Caco-2 (cell line): ENCODE data around the gene FAM3D. TPM values are rescaled to one million over a fixed set of nuclear protein-coding genes. Genes with fewer than 3 reads are reported as not detected.

Source experiments
- BruUV-seq: library from RNA; stranded (reverse); fragments of 400-500 nt; replicated peaks from 2 replicates; lab custom pipeline; 2021; lab: Mats Ljungman, UMichigan
- CTCF ChIA-PET: fragments of 300-600 bp; sonication (Branson Sonifier 250); formaldehyde crosslinking; loops from one replicate; lab custom pipeline; 2022; ENCODE audit warnings: antibody characterized with exemption; lab: Charles Lee
- POLR2A ChIA-PET: fragments of 300-600 bp; sonication (Branson Sonifier 250); formaldehyde crosslinking; loops from one replicate; lab custom pipeline; 2022; ENCODE audit warnings: antibody characterized with exemption; lab: Charles Lee
- DNase-seq, 2 experiments: peaks; one replicate each; pipeline versions ENCODE4 v3.0.0 to v3.0.0-alpha.2; 2020 to 2022
- H3K27me3 ChIP-seq: replicated peaks from 2 replicates; pipeline ENCODE4 v1.6.0; 2011; ENCODE audit warnings: low read length; ENCODE audit not compliant: control insufficient read depth, insufficient read depth
- H3K36me3 ChIP-seq: 2 replicates; pipeline ENCODE4 v1.5.1; 2011; ENCODE audit warnings: low read length; ENCODE audit not compliant: control insufficient read depth, insufficient read depth
- H3K4me1 ChIP-seq: fragments of 250-450 bp; sonication (Bioruptor Pico); 2 replicates; pipeline ENCODE4 v1.5.1; 2020; ENCODE audit warnings: mild to moderate bottlenecking
- H3K4me3 ChIP-seq: 2 replicates; pipeline ENCODE4 v1.5.1; 2011; ENCODE audit warnings: low read depth, mild to moderate bottlenecking, control low read depth, low read length
- H3K9me3 ChIP-seq: fragments of 250-450 bp; sonication (Bioruptor Pico); 2 replicates; pipeline ENCODE4 v1.5.1; 2020; ENCODE audit warnings: mild to moderate bottlenecking, moderate library complexity
- H3K27ac Mint-ChIP-seq: one replicate; pipeline ENCODE4 v1.8.0; 2022; ENCODE audit warnings: mixed read lengths; ENCODE audit not compliant: unreplicated experiment
- H3K27me3 Mint-ChIP-seq: one replicate; pipeline ENCODE4 v1.8.0; 2022; ENCODE audit warnings: mixed read lengths; ENCODE audit not compliant: insufficient read depth, unreplicated experiment
- H3K36me3 Mint-ChIP-seq: one replicate; pipeline ENCODE4 v1.8.0; 2022; ENCODE audit warnings: mild to moderate bottlenecking, mixed read lengths; ENCODE audit not compliant: insufficient read depth, unreplicated experiment
- H3K4me1 Mint-ChIP-seq: one replicate; pipeline ENCODE4 v1.8.0; 2022; ENCODE audit warnings: low read depth, mixed read lengths; ENCODE audit not compliant: unreplicated experiment
- H3K4me3 Mint-ChIP-seq: one replicate; pipeline ENCODE4 v1.8.0; 2022; ENCODE audit warnings: mild to moderate bottlenecking, moderate library complexity, mixed read lengths; ENCODE audit not compliant: unreplicated experiment
- H3K9me3 Mint-ChIP-seq: one replicate; pipeline ENCODE4 v1.8.0; 2022; ENCODE audit warnings: mixed read lengths; ENCODE audit not compliant: unreplicated experiment
- CTCF ChIP-seq, 2 experiments: fragments of 200-600 bp in 1 of 2; IDR thresholded peaks; 1 replicate in 1 of 2; 2 replicates in 1 of 2; pipeline versions ENCODE4 v1.5.1 to v1.8.0; 2011 to 2022; ENCODE audit warnings: antibody characterized with exemption in 1 of 2, control low read depth in 1 of 2, inconsistent platforms in 1 of 2, low read depth in 1 of 2, low read length in 1 of 2, mild to moderate bottlenecking in 1 of 2, moderate library complexity in 1 of 2; ENCODE audit not compliant: insufficient read depth in 1 of 2, severe bottlenecking in 1 of 2, unreplicated experiment in 1 of 2
- intact Hi-C: fragments of 100-400 bp; cut with micrococcal nuclease; formaldehyde crosslinking; loops from one replicate; pipeline ENCODE4 v1.10.0; 2022; ENCODE audit not compliant: unreplicated experiment
- total RNA-seq: library from RNA; stranded (reverse); gene quantifications from 2 replicates; pipeline ENCODE4 v1.2.3, GENCODE V29; 2022

The FAM3D gene
- total RNA-seq, 1 experiment from 2014 or later = not detected

DNA sequence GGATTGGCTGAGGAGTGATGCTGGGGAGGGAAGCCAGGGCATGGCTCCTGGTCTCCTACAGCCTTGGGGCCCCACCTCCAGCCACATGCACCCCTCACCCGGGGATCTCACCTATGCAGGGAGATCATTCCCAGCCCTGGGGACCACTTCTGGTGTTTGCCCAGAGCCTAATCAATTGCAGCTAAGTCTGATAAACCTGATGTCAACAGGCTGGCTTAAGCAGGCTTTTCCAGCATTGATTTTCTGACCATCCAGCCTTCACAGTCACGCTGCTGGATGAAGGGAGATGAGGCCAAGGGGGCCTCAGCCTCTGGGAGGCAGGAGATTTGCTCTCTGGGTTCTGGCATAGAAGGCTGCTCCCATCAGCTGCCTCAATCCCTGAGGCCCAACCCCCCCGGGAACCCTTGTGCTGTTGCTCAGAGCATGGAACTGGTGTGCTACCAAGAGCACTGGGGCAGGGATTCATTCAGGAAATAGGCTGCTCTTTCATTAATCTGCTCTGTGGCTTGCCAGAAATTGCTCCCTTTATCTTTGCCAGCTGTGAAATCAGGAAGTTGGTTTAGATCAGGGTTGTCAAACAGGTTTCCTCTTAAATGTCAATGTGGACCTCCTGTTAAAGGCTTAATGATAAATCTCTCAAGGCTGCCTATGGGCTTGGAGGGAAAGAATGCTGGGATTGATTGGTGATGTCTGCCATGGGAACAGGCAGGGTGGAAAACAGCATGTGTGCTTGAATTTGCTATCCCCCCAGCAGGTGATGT is 19.0 kb downstream of the FAM3D start:
- H3K4me1 Mint-ChIP-seq = no peaks in the 10 kb centered on the region
- H3K36me3 ChIP-seq = no peaks in the 10 kb centered on the region
- POLR2A ChIA-PET = no interaction called here
- no peaks in the 10 kb centered on the region for H3K9me3 ChIP-seq
- H3K36me3 Mint-ChIP-seq = no peaks in the 10 kb centered on the region
- no peak for DNase-seq
- H3K27ac Mint-ChIP-seq = no peak overlapping the region
- no peak for TF ChIP-seq CTCF (IDR thresholded peaks at IDR 0.05; ENCODE audit: insufficient read depth in 1 of 2, low read depth in 1 of 2, low read length in 1 of 2, severe bottlenecking in 1 of 2, unreplicated experiment in 1 of 2)
- no peaks in the 10 kb centered on the region for H3K4me1 ChIP-seq
- intact Hi-C loops = no loop called here
- no peaks in the 10 kb centered on the region for H3K27me3 Mint-ChIP-seq
- H3K4me3 ChIP-seq = no peak overlapping the region
- no peaks in the 10 kb centered on the region for H3K9me3 Mint-ChIP-seq
- no peaks in the 10 kb centered on the region; the same call in 1 of the 2 replicates for H3K27me3 ChIP-seq
- no TSS peak for BruUV-seq
- no peak overlapping the region for H3K4me3 Mint-ChIP-seq
- CTCF ChIA-PET = no interaction called here

DNA sequence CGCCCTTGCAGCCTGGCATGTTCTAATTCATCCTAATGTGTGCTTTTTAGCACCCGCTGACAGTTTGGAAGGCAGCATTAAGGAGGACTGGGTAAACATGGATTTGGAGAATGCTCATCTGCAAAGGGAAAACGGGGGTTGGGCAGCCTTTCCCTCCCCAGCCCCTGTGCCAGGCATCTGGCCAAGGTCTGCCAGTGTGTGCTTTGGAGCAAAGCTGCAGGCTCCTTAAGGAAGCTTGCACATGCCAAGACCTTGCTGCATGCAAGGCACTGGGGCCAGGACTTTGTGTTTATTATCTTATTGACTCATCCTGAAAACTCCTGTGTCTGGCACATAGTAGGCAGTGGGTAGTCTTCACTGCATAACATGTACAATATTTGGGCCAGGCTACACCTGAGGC is 20.1 kb downstream of the FAM3D start:
- CTCF ChIA-PET = no interaction called here
- no peak for TF ChIP-seq CTCF (IDR thresholded peaks at IDR 0.05; ENCODE audit: insufficient read depth in 1 of 2, low read depth in 1 of 2, low read length in 1 of 2, severe bottlenecking in 1 of 2, unreplicated experiment in 1 of 2)
- H3K36me3 Mint-ChIP-seq = no peaks in the 10 kb centered on the region
- POLR2A ChIA-PET = no interaction called here
- no peak for DNase-seq
- H3K4me1 ChIP-seq = no peaks in the 10 kb centered on the region
- no peaks in the 10 kb centered on the region for H3K9me3 ChIP-seq
- intact Hi-C loops = no loop called here
- no peaks in the 10 kb centered on the region for H3K9me3 Mint-ChIP-seq
- H3K27me3 Mint-ChIP-seq = no peaks in the 10 kb centered on the region
- no peaks in the 10 kb centered on the region for H3K36me3 ChIP-seq
- H3K27me3 ChIP-seq = no peaks in the 10 kb centered on the region; the same call in 1 of the 2 replicates
- no peak overlapping the region for H3K4me3 Mint-ChIP-seq
- no TSS peak for BruUV-seq
- H3K4me3 ChIP-seq = no peak overlapping the region
- no peaks in the 10 kb centered on the region for H3K4me1 Mint-ChIP-seq
- H3K27ac Mint-ChIP-seq = no peak overlapping the region

- TF ChIP-seq CTCF (IDR thresholded peaks at IDR 0.05; ENCODE audit: insufficient read depth in 1 of 2, low read depth in 1 of 2, low read length in 1 of 2, severe bottlenecking in 1 of 2, unreplicated experiment in 1 of 2) = no peak
- Mint-ChIP-seq H3K27me3 (no peaks in the 10 kb centered on the region), H3K36me3 (no peaks in the 10 kb centered on the region), H3K9me3 (no peaks in the 10 kb centered on the region), H3K4me1 (no peaks in the 10 kb centered on the region), H3K4me3 (no peak overlapping the region), H3K27ac (no peak overlapping the region)
- CTCF ChIA-PET = no interaction called here
- H3K36me3 ChIP-seq = no peaks in the 10 kb centered on the region
- H3K4me3 ChIP-seq = no peak overlapping the region
- H3K27me3 ChIP-seq = no peaks in the 10 kb centered on the region; the same call in 1 of the 2 replicates
- intact Hi-C loops = no loop called here
- no peak for DNase-seq
- POLR2A ChIA-PET = no interaction called here
- H3K9me3 ChIP-seq = no peaks in the 10 kb centered on the region
- no TSS peak for BruUV-seq
- H3K4me1 ChIP-seq = no peaks in the 10 kb centered on the region
Observed at GRCh38 chr3:58645726-58646125, 20.8 kb downstream of the FAM3D start.
